Kidney tubule cell (primary cell): ENCODE data around the gene MTMR11.

Source experiments
- DNase-seq: peaks from one replicate; pipeline ENCODE4 v3.0.0-alpha.2; 2018; ENCODE audit warnings: low spot score

The MTMR11 gene

GRCh38 chr1:149936992-149937705 is 470 bp upstream of the MTMR11 start:
- peak; percentile 89 for DNase-seq

DNA sequence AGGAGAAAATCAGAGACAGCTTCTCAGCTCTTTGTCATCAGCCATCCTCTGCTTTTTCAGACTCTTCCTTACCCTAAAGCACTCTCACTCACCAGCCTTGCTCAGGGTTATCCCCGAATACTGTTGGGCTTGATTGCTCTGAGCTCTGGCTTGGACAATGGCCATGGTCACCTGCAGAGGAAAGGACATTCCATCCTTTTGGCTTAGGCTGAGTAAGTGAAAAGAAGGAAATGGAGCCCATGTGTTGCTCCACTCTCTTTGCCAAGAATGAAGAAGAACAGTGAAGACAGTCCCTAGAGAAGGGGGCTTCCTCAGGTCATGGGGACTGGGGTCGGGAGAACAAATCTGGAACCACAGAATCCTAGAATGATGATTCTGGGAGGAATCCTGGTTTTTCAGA is 2.3 kb downstream of the MTMR11 start:
- DNase-seq = no peak

DNA sequence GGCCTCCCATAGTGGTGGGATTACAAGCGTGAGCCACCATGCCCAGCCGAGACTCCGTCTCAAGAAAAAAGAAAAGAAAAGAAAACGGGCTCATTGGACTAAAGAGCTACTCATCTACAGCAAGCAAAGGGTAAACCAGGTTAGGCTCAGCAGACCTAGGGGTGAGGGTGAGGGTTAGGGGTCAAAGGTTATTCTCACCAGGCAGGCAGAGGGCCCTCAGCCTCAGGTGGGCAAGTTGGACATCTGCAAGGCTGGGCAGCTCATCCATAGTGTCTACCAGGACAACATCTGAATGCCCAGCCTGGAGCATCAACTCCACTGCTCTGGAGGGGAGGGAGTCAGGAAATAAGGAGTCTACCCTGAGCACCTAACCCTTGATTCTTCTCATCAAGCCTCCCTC is 3.5 kb downstream of the MTMR11 start:
- DNase-seq = no peak

DNA sequence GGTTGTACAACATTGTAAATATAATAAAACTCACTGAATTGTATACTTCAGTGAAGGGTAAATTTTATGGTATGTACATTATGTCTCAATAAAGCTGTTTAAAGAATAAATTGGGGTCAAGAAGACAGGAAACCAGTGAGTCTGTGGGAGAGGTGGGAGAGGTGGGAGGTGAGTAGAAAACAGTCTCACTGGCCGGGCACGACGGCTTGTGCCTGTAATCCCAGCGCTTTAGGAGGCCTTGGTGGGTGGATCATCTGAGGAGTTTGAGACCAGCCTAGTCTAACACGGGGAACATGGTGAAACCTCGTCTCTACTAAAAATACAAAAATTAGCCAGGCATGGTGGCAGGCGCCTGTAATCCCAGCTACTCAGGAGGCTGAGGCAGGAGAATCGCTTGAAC is 4.2 kb downstream of the MTMR11 start:
- no peak for DNase-seq

- peak; percentile 15 for DNase-seq
Measured at GRCh38 chr1:149931212-149931790, 5.4 kb downstream of the MTMR11 start.

DNA sequence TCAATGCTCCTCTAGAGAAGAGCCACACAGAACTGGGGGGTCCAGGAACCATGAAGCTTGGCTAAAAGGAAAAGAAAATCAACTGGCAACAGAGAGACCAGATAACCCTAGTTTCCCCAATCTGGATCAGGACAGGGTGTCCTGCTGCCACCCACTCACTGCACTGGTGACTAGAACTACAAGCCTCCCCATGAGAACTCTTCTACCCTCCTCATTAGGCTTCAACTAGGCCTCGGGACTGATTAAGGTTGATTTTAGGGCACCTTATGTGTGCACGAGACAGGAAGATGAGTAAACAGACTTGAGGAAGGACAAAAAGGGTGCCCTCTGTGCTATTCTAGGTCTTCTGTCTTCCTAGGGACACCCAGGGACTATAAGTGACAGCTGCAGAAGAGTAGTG is 6.8 kb downstream of the MTMR11 start:
- no peak for DNase-seq

GRCh38 chr1:149928401-149928724 is 8.3 kb downstream of the MTMR11 start:
- no peak for DNase-seq

DNA sequence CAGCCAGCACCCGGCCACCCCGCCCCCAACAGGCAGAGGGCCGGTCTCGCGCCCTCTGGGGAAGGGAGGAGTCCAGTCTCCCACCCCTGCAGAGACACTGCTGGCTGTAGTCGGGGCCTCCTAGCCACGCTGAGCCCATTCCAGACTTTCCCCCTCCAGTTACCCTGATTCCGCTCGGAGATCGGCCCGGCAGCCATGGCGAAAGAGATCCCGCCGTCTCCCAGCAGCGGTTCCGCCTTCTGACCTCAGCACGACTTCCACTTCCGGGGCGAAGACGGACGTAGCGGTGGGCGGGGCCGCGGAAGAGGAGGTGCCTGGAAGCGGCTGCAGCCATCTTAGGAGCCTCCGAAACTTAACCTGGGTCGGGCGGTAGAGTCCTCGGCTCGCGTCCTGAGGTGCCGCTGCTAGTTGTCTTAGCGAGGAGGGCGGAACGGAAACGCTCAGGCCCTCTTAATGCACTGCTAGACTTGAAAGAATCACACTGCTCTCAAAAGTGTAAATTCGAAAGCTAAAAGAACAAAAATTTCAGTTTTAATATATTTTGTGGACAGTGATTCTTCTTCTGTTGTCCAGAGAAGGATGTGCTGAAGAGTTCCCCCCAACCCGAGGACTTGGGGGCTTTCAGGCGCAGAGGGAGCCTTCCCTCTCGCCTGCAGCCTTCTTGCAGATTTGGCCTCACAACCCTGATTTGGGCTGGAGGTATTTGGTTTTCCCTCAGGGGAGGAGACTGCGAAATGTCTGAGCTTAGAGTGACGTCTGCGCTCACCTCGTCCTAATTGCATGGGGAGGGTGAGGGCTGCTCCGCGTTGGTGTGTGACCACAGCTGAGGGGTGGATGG is 8.9 kb downstream of the MTMR11 start, which contains the start of gene SF3B4:
Gene SF3B4 (minus strand): TSS at position 241 of the 838 bp plus-strand sequence. CDS start 44 bp downstream, at position 197.
- peak; percentile 95 for DNase-seq

GRCh38 chr1:149927056-149927562 is 9.6 kb downstream of the MTMR11 start:
- DNase-seq = peak; percentile 74

DNA sequence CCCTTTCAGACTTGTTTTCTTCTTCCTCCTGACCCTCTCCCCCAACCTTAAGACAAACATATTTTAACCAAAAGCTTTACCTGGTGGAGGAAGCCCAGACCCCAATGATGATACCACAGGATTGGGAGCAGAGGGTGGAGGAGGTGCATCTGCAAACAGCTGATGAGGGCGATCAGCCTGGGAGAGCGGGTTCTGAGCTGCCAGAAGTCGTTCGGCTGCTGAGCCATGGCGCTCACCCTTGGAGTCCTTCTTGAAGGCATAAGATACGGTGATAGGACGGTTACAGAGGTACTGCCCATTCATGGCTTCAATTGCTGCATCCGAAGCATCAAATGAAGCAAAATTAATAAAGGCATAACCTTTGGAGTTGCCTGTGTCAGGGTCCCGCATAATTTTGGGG is 10.4 kb downstream of the MTMR11 start:
- no peak for DNase-seq

DNA sequence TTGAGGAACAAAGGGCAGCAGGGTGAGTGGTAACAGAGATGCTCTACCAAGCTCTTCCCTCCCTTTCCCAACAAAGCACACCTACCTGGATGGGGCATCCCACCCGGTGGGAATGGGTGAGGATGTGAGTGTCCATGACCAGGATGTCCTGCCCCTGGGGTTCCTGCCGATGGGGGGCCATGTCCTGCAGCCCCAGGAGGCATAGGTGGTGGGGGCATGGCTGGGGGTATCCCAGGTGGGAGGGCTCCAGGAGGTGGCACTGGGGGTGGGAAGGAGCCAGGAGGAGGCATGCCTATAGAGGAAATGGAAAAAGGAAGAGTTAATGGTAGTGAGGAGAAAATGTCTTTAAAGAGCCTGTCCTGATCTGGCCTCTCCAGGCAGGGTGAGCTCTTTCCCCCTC is 10.9 kb downstream of the MTMR11 start:
- no peak for DNase-seq

DNA sequence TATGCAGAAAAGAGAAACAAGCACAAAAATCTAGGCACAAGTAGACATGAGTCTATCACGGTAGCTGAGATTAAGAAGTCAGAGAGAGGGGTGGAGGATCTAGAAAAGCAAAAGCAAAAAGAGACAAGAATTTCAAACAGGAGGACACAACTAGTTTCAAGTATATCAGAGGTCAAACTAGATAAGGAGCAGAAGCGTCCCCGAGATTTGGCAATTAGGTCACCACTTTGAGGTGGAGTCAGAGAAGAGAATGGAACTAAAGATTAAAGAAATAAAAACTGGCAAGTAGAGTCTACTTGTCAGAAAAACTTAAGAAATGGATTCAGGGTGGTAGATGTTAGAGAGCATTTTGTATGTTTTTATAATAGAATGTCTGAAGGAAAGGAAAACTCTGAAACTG is 11.3 kb downstream of the MTMR11 start:
- no peak for DNase-seq

GRCh38 chr1:149923626-149924025 is 13.1 kb downstream of the MTMR11 start:
- DNase-seq = no peak

GRCh38 chr1:149917571-149918144 is 19.0 kb downstream of the MTMR11 start, which contains the start of gene SV2A:
SV2A (minus strand) TSS chr1:149917844; CDS start chr1:149913840, 4,004 bp downstream.
- DNase-seq = no peak

- no peak for DNase-seq
Measured at GRCh38 chr1:149916898-149917252, 19.8 kb downstream of the MTMR11 start.

- DNase-seq = peak; percentile 13
Measured at GRCh38 chr1:149916193-149916897, 20.3 kb downstream of the MTMR11 start.

- DNase-seq = peak; percentile 49
Measured at GRCh38 chr1:149915429-149916192, 21.1 kb downstream of the MTMR11 start.

DNA sequence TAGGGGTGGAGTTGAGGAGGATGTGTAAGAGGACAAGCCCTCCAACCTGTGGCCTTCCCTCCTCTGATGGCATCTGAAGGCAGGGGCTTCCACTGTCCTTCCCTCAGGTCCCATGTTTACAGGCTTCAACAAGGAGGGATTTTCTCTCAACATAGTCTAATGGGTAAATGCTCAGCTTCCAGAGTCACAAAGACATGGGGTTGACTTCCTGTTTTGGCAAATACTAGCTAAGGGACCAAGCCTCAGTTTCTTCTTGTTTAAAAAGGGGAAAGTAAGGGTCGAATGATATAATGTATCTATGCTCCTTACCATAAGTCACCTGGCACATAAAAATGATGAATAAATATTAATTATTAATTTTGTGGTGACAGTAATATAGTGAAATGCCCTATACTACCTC is 22.1 kb downstream of the MTMR11 start:
- DNase-seq = no peak

- DNase-seq = no peak
Measured at GRCh38 chr1:149906570-149907075, 30.1 kb downstream of the MTMR11 start.

- no peak for DNase-seq
Measured at GRCh38 chr1:149903836-149904491, 32.7 kb downstream of the MTMR11 start.
